H9 (cell line): ENCODE results near the gene ANO2. TPM values are rescaled to one million over a fixed set of nuclear protein-coding genes. Genes with fewer than 3 reads are reported as not detected.

Experiments
- DNase-seq: peaks from one replicate; pipeline ENCODE4 v3.0.0-alpha.2; 2017
- H2AFZ ChIP-seq: one replicate; pipeline ENCODE4 v1.6.1; 2013; ENCODE audit warnings: mild to moderate bottlenecking, low read length, control low read depth, moderate library complexity
- H2AK5ac ChIP-seq: 2 replicates; pipeline ENCODE4 v1.6.1; 2013; ENCODE audit warnings: low read length, control low read depth, mixed read lengths; ENCODE audit not compliant: insufficient read length
- H2BK120ac ChIP-seq: one replicate; pipeline ENCODE4 v1.6.1; 2013; ENCODE audit warnings: low read depth, mild to moderate bottlenecking, low read length, control low read depth, inconsistent platforms; ENCODE audit not compliant: poor library complexity, severe bottlenecking
- H2BK12ac ChIP-seq: 2 replicates; pipeline ENCODE4 v1.6.1; 2013; ENCODE audit warnings: low read length, control low read depth, mixed read lengths, low read depth; ENCODE audit not compliant: insufficient read length
- H2BK15ac ChIP-seq: 2 replicates; pipeline ENCODE4 v1.6.1; 2013; ENCODE audit warnings: low read depth, low read length, control low read depth
- H2BK20ac ChIP-seq: one replicate; pipeline ENCODE4 v1.6.1; 2013; ENCODE audit warnings: low read depth, mild to moderate bottlenecking, low read length, control low read depth, inconsistent platforms; ENCODE audit not compliant: poor library complexity, severe bottlenecking
- H2BK5ac ChIP-seq: 2 replicates; pipeline ENCODE4 v1.6.1; 2013; ENCODE audit warnings: low read length, control low read depth, mixed read lengths; ENCODE audit not compliant: insufficient read length
- H3K14ac ChIP-seq: 2 replicates; pipeline ENCODE4 v1.6.1; 2013; ENCODE audit warnings: low read length, control low read depth; ENCODE audit not compliant: insufficient read depth
- H3K18ac ChIP-seq: 2 replicates; pipeline ENCODE4 v1.6.1; 2013; ENCODE audit warnings: low read depth, mild to moderate bottlenecking, mixed read lengths, low read length, control low read depth; ENCODE audit not compliant: insufficient read length
- H3K23ac ChIP-seq: 2 replicates; pipeline ENCODE4 v1.6.1; 2013; ENCODE audit warnings: low read length, control low read depth, mixed read lengths, low read depth; ENCODE audit not compliant: insufficient read length
- H3K23me2 ChIP-seq: 2 replicates; pipeline ENCODE4 v1.6.1; 2013; ENCODE audit warnings: low read depth, mild to moderate bottlenecking, mixed read lengths, low read length, control low read depth; ENCODE audit not compliant: insufficient read length, poor library complexity, severe bottlenecking
- H3K27ac ChIP-seq: 2 replicates; pipeline ENCODE4 v1.5.1; 2013; ENCODE audit warnings: low read length, control low read depth, mixed read lengths, low read depth; ENCODE audit not compliant: insufficient read length
- H3K27me3 ChIP-seq: 2 replicates; pipeline ENCODE4 v1.6.1; 2013; ENCODE audit warnings: low read length, control low read depth, inconsistent platforms; ENCODE audit not compliant: insufficient read depth
- H3K4ac ChIP-seq: 2 replicates; pipeline ENCODE4 v1.6.1; 2013; ENCODE audit warnings: low read depth, mild to moderate bottlenecking, control low read depth, inconsistent platforms, low read length, moderate library complexity
- H3K4me1 ChIP-seq: 2 replicates; pipeline ENCODE4 v1.6.1; 2013; ENCODE audit warnings: low read length, control low read depth, inconsistent platforms; ENCODE audit not compliant: insufficient read depth
- H3K4me2 ChIP-seq: 2 replicates; pipeline ENCODE4 v1.6.1; 2013; ENCODE audit warnings: low read length, control low read depth, mixed read lengths; ENCODE audit not compliant: insufficient read length, insufficient read depth
- H3K56ac ChIP-seq: 2 replicates; pipeline ENCODE4 v1.6.1; 2013; ENCODE audit warnings: low read depth, mild to moderate bottlenecking, mixed read lengths, low read length, control low read depth; ENCODE audit not compliant: insufficient read length
- H3K79me1 ChIP-seq: 2 replicates; pipeline ENCODE4 v1.6.1; 2013; ENCODE audit warnings: low read depth, mild to moderate bottlenecking, moderate library complexity, low read length, control low read depth, inconsistent platforms; ENCODE audit not compliant: insufficient read depth, poor library complexity, severe bottlenecking
- H3K79me2 ChIP-seq: 2 replicates; pipeline ENCODE4 v1.6.1; 2013; ENCODE audit warnings: low read length, control low read depth, inconsistent platforms; ENCODE audit not compliant: insufficient read depth
- H3K9ac ChIP-seq: 2 replicates; pipeline ENCODE4 v1.6.1; 2013; ENCODE audit warnings: low read length, control low read depth, mixed read lengths; ENCODE audit not compliant: insufficient read length; ENCODE audit errors: extremely low read depth
- H3K9me3 ChIP-seq: one replicate; pipeline ENCODE4 v1.6.1; 2013; ENCODE audit warnings: low read depth, low read length, inconsistent platforms; ENCODE audit not compliant: control insufficient read depth
- H3T11ph ChIP-seq: one replicate; pipeline ENCODE4 v1.6.1; 2013; ENCODE audit warnings: mild to moderate bottlenecking, low read length, control low read depth, inconsistent platforms
- H4K20me1 ChIP-seq: one replicate; pipeline ENCODE4 v1.6.1; 2013; ENCODE audit not compliant: control insufficient read depth, insufficient read length, insufficient read depth
- H4K5ac ChIP-seq: 2 replicates; pipeline ENCODE4 v1.6.1; 2013; ENCODE audit warnings: low read depth, mild to moderate bottlenecking, mixed read lengths, low read length, control low read depth; ENCODE audit not compliant: insufficient read length
- H4K8ac ChIP-seq: replicated peaks from 2 replicates; pipeline ENCODE4 v1.6.1; 2013; ENCODE audit warnings: low read length, control low read depth, mixed read lengths, low read depth; ENCODE audit not compliant: insufficient read length
- H4K91ac ChIP-seq: 2 replicates; pipeline ENCODE4 v1.6.1; 2013; ENCODE audit warnings: low read depth, mild to moderate bottlenecking, moderate library complexity, mixed read lengths, low read length, control low read depth; ENCODE audit not compliant: insufficient read length
- H3K27ac Mint-ChIP-seq, 3 experiments: 2 replicates in 2 of 3; 3 replicates in 1 of 3; pipeline ENCODE4 v1.8.0; 2020 to 2021; ENCODE audit warnings: mixed read lengths in 3 of 3, mild to moderate bottlenecking in 1 of 3, moderate library complexity in 1 of 3
- H3K27me3 Mint-ChIP-seq: 2 replicates; pipeline ENCODE4 v1.8.0; 2021; ENCODE audit warnings: low read depth, mild to moderate bottlenecking, moderate library complexity, mixed read lengths
- H3K36me3 Mint-ChIP-seq, 3 experiments: 2 replicates in 2 of 3; 3 replicates in 1 of 3; pipeline ENCODE4 v1.8.0; 2020 to 2021; ENCODE audit warnings: low read depth in 3 of 3, mixed read lengths in 3 of 3; ENCODE audit not compliant: insufficient read depth in 1 of 3
- H3K4me1 Mint-ChIP-seq, 2 experiments: 2 replicates each; pipeline ENCODE4 v1.8.0; 2020; ENCODE audit warnings: mixed read lengths in 2 of 2
- H3K4me3 Mint-ChIP-seq, 2 experiments: 2 replicates in 1 of 2; 3 replicates in 1 of 2; pipeline ENCODE4 v1.8.0; 2020 to 2021; ENCODE audit warnings: mild to moderate bottlenecking in 2 of 2, mixed read lengths in 2 of 2, moderate library complexity in 1 of 2
- H3K9me3 Mint-ChIP-seq, 2 experiments: 2 replicates in 1 of 2; 3 replicates in 1 of 2; pipeline ENCODE4 v1.8.0; 2020; ENCODE audit warnings: mild to moderate bottlenecking in 2 of 2, mixed read lengths in 2 of 2, moderate library complexity in 1 of 2
- WGBS: extraction: QIAGEN DNeasy Blood & Tissue Kit; methylation state at CpG from one replicate; pipeline ENCODE4 v1.1.7; 2013; ENCODE audit warnings: missing lambda C conversion rate, low lambda C conversion rate, mixed read lengths; ENCODE audit not compliant: insufficient read length; ENCODE audit errors: extremely low coverage; 5-methylcytosine and 5-hydroxymethylcytosine counted together
- total RNA-seq: library from RNA; stranded (reverse); gene quantifications from 2 replicates; pipeline ENCODE4 v1.2.1, GENCODE V29; 2021
- TF ChIP-seq, protein P1 (sequence below): fragments of 200-600 bp; sonication (generic); conservative IDR thresholded peaks from 3 replicates; pipeline ENCODE4 v1.8.0; 2021; ENCODE audit warnings: antibody characterized with exemption, mild to moderate bottlenecking

Gene ANO2
- total RNA-seq, 1 experiment from 2014 or later = 3.8 TPM

GRCh38 chr12:5871741-5872140 is 73.3 kb downstream of the ANO2 start:
- H3K9ac ChIP-seq = no peak overlapping the region
- H3K79me2 ChIP-seq = no peaks in the 10 kb centered on the region
- H4K5ac ChIP-seq = no peak overlapping the region
- TF ChIP-seq, protein P1, sequence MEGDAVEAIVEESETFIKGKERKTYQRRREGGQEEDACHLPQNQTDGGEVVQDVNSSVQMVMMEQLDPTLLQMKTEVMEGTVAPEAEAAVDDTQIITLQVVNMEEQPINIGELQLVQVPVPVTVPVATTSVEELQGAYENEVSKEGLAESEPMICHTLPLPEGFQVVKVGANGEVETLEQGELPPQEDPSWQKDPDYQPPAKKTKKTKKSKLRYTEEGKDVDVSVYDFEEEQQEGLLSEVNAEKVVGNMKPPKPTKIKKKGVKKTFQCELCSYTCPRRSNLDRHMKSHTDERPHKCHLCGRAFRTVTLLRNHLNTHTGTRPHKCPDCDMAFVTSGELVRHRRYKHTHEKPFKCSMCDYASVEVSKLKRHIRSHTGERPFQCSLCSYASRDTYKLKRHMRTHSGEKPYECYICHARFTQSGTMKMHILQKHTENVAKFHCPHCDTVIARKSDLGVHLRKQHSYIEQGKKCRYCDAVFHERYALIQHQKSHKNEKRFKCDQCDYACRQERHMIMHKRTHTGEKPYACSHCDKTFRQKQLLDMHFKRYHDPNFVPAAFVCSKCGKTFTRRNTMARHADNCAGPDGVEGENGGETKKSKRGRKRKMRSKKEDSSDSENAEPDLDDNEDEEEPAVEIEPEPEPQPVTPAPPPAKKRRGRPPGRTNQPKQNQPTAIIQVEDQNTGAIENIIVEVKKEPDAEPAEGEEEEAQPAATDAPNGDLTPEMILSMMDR = no peak
- no peak overlapping the region for H3K56ac ChIP-seq
- H3K79me1 ChIP-seq = no peaks in the 10 kb centered on the region
- H2BK12ac ChIP-seq = no peak overlapping the region
- H3K4me2 ChIP-seq = no peak overlapping the region
- H3K9me3 ChIP-seq = no peaks in the 10 kb centered on the region
- no peaks in the 10 kb centered on the region for H3K23me2 ChIP-seq
- no peak overlapping the region for H2AK5ac ChIP-seq
- no peaks in the 10 kb centered on the region for H4K20me1 ChIP-seq
- H3K4me3 Mint-ChIP-seq = no peak overlapping the region
- no peak for DNase-seq
- H2BK120ac ChIP-seq = no peak overlapping the region
- no CpG with 5 or more reads among the region's 1 CpG for WGBS
- H4K8ac ChIP-seq = no peak overlapping the region
- no peak overlapping the region for H3K14ac ChIP-seq
- no peak overlapping the region for H2BK15ac ChIP-seq
- H3K18ac ChIP-seq = no peak overlapping the region
- H3K27me3 Mint-ChIP-seq = no peaks in the 10 kb centered on the region; the same call in 1 of the 2 replicates
- no peaks in the 10 kb centered on the region for H3K27me3 ChIP-seq
- H3K27ac Mint-ChIP-seq = no peak overlapping the region
- H3K9me3 Mint-ChIP-seq = no peaks in the 10 kb centered on the region
- no peaks in the 10 kb centered on the region; the same call in 1 of the 2 replicates for H3K4me1 ChIP-seq
- no peak overlapping the region for H2BK5ac ChIP-seq
- H2BK20ac ChIP-seq = no peak overlapping the region
- no peak overlapping the region for H3K27ac ChIP-seq
- H3T11ph ChIP-seq = no peak overlapping the region
- peaks cover 15 to 35% of the 10 kb centered on the region in 2 experiments for H3K4me1 Mint-ChIP-seq
- no peaks in the 10 kb centered on the region for H3K36me3 Mint-ChIP-seq
- H3K4ac ChIP-seq = no peak overlapping the region
- no peak overlapping the region for H3K23ac ChIP-seq
- no peak overlapping the region for H4K91ac ChIP-seq
- no peak overlapping the region for H2AFZ ChIP-seq
